ENCODE data around the gene FAM98C.
"Not testable (repeated sequence)": the region's sequence is repeated elsewhere in the genome, so short reads cannot be mapped to it uniquely, and the experiment has no call there.

The FAM98C gene

DNA sequence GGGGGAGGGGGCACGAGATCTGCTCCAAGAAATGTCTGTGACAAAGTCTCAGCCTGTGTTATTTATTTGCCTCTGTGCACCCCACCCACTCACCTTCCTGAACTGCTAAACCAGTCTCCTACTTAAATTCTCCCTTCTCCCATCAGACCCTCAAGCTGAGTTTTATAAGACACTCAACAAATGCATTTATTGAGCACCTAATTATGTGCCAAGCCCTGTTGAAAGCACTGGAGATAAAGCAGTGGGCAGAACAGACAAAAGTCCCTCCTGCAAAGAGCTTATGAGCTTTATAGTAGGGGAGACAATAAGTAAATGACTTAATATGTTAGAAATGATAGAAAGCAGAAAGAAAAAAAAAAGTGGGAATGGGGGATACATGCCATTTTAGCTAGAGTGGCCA lies 3.4 kb upstream of the FAM98C start:
- no peak for DNase-seq

DNA sequence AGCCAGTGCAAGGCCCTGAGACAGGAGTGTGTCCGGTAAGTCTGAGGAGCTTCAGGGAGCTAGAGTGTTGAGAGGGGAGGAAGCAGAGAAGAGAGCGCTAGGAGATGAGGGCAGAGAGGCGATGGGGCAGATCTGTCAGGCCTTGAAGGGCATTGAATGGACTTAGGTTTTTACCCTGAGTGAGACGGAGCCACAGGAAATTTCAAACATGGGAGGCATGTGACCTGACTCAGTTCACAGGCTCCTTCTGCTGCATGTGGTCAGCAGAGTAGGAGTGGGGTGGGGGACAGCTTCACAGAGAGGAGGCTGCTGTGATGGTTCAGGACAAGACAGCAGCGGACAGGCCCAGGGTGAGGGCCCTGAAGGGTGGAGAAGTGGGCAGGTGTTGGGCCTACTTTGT lies 2.5 kb upstream of the FAM98C start:
- no peak for DNase-seq

DNA sequence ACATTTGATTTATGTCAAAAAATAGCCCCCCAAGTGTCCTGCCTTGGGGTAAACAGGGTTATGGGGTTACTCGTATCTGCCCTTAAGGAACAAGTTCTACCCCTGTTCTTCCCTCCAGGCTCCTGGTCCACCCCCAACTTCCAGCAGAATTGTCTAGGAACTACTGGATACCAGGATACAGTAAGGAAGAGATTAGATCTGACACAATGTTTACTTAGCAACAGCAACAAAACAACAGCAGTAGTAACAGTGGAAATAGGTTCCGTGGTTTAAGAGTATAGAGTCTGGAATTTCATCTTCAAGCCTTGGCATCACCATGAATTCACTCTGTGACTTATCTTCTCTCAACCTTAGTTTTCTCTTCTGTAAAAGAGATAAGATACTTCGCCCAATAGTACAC lies 1.7 kb upstream of the FAM98C start:
- no peak for DNase-seq

DNA sequence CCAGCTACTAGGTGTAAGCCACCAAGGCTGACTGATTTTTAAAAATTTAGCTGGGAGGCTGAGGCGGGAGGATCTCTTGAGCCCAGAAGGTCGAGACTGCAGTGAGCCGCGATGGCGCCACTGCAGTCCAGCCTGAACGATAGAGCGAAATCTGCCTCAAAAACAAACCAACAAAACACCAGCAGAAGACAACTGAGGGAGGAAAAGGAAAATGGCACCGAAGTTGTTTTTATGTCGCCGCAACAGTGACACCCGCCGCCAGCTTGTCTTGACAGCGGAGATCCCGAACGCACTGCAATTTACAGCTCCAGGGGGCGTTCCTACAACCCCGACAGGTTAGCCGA lies 298 bp upstream of the FAM98C start:
- no peak for DNase-seq

- DNase-seq = no peak
Observed at GRCh38 chr19:38404858-38405257, 2.0 kb downstream of the FAM98C start.

DNA sequence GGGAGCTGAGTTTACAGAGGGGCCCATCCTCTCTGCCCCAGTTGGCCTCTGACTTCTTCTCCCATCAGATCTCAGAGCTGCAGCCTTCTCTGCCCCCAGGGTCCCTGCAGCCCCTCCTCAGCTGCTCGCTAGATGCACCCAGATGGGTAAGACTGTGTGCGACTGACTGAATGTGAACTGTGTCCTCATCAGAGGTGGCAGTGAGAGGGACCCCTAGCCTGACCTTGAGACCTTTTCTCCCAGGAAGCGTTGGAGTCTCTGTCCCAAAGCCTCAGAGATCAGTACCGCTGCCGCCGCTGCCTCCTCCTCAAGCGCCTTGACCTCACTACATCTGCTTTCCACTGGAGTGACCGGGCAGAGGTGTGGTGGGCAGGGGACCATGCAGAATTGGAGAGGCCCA lies 2.4 kb downstream of the FAM98C start:
- no peak for DNase-seq

- no peak for DNase-seq
Observed at GRCh38 chr19:38409631-38410133, 6.8 kb downstream of the FAM98C start.

DNA sequence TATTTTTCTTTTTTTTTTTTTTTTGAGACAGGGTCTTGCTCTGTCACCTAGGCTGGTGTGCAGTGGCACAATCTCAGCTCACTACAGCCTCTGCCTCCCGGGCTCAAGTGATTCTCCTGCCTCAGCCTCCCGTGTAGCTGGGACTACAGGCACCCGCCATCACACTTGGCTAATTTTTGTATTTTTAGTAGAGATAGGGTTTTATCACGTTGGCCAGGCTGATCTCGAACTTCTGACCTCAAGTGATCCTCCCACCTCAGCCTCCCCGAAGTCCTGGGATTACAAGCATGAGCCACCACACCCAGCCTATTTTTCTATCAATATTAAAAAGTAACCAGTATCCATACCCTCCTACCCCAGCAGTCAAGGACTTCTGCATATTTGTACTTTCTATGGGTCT lies 7.5 kb downstream of the FAM98C start:
- DNase-seq = not testable (repeated sequence)

GRCh38 chr19:38411041-38411712 lies 8.3 kb downstream of the FAM98C start:
- no peak for DNase-seq

GRCh38 chr19:38411898-38412297 lies 9.0 kb downstream of the FAM98C start:
- DNase-seq = not testable (repeated sequence)

- no peak for DNase-seq
Observed at GRCh38 chr19:38412491-38412890, 9.6 kb downstream of the FAM98C start.

GRCh38 chr19:38412961-38413360 lies 10.1 kb downstream of the FAM98C start:
- DNase-seq = no peak

DNA sequence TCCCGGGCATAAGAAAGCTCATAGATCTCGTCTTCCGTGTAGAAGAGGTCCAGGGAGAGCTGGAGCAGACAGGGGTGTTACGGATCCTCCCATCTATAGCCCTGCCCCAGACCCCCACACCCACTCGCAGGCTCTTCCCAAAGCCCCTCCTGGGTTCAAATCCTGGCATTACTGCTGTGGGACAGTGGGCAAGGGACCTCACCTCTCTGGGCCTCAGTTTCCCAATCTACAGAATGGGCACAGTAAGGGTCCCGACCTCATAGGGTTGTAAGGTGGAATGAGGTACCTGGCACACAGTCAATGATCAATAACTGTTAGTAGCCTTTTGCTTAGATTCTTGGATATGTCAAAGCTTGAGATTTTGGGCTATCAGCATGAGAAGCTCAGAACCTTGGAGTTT lies 10.5 kb downstream of the FAM98C start:
- no peak for DNase-seq

DNA sequence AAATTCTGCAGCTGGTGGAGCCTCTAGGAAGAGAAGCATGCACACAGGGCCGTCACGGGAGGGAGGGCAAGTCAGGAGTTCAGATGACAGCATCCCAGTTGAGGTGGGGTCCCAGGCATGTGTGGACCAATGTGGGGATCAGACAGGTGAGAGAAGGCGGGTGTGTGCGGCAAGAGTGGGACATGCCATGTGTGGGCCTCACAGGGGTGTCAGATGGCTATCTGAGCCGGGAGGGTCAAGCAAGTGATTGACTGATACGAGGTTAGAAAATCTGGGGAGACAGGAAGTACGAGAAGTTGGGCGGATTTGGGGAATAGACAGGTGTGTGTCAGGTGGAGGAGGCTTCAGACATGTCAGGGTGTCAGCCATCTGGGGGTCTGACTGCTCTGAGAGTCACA lies 14.3 kb downstream of the FAM98C start:
- no peak for DNase-seq

DNA sequence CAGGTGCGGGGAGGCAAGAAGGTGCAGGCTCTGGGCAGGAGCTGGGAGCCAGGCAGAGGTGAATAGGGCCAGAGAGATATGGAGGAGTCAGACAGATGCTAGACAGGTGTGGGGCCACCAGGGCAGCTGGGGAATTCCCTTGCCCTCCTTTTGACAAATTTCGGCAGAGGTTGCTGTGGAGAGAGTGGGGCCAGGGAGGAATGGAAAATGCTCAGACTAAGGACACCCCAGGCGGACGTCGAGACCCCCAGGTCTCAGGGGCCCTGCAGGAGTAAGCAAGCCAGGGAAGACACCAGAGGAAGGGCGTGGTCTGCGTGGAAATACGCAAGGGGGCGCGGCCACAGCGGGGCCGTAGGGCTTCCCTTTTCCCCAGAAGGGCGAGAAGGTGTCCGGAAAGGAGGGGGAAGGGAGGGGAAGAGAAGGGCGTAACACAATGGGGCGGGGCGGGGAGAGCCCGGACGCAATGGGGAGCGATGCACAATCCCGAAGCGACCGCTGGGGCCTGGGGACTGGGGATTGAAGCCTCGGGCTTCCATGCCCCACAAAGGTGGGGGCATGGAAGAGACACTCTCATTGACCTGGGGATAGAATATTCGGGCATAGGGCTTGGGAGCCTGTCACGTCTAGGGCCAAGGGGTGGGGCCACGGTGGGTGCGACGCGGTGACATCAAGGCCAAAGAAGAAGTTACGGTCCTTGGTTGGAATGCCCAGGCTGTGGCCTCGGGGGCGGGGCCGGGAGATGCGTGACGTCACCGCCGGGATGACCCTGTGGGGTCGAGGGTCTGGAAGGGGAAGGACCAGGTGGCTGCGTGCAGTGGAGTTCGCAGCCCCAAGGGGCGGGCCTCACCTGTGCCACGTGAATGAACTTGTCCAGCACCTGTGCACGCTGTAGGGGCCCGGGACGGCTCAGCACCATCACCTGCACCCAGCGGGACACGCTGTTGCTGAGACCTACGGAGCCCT lies 14.9 kb downstream of the FAM98C start:
- DNase-seq = peak; percentile 54

- DNase-seq = no peak
Observed at GRCh38 chr19:38420935-38421334, 18.0 kb downstream of the FAM98C start.

DNA sequence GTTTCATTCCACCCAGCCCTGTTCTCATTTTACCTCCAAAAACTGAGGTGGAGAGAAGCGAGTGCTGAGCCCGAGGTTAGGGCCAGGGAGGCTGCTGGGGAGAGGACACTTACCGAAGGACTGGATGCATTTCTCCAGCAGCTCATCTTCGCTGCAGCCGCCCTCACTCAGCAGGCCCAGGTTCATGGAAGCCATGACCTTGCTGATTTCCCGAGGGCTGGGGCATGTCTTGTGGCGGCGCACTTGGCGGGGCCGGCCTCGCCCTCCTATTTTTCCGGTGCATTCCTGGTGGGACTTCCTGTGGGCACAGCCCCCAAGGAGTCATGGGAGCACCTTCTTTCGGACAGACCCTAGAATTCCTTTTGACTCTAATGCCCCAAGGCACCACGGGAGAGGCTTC lies 19.0 kb downstream of the FAM98C start:
- DNase-seq = no peak

- no peak for DNase-seq
Observed at GRCh38 chr19:38422438-38422837, 19.5 kb downstream of the FAM98C start.

- DNase-seq = no peak
Observed at GRCh38 chr19:38424272-38424671, 21.4 kb downstream of the FAM98C start.

DNA sequence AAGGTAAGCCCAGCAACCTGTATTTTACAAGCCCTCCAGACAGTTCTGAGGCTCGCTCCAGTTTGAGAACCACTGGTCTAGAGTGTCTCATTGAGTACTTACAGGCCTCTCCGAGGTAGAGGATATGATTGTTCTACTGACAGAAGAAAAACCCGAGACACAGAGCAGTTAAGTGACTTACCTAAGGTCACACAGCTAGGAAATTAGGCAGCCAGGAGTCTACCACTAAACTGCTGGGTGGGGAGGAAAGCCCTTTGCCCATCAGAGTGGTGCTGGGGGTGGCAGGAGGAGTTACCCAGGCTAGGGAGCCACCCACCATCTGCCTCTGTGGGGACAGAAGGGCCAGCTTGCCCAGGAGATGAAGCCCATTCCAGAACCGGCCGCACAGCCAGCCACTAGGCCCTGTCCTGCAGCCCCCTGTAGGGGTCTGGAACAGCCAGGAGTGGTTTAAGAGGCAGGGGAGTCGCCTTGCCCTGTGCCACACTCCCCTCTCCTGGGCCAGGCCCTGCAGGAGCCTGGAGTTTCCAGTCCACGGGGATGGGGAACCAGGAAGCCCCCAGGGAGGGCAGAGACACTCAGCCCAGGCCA lies 22.4 kb downstream of the FAM98C start:
- DNase-seq = no peak

- no peak for DNase-seq
Observed at GRCh38 chr19:38425810-38426466, 23.0 kb downstream of the FAM98C start, which contains the start of gene RASGRP4. TSS of gene RASGRP4 (minus strand) at chr19:38426219. CDS start at chr19:38426091, 128 bp downstream.

GRCh38 chr19:38427035-38427677 lies 24.3 kb downstream of the FAM98C start:
- not testable (repeated sequence) for DNase-seq

Measured in NCI-H146 (cell line).